AG04450 (cell line): Measurements from ENCODE around the gene SCYGR1. TPM values are rescaled to one million over a fixed set of nuclear protein-coding genes. Genes with fewer than 3 reads are reported as not detected.

ENCODE experiments used
- CTCF ChIA-PET: fragments of 300-600, 350-600 bp; formaldehyde crosslinking; extraction: SDS; loops from one replicate; lab custom pipeline; 2022; ENCODE audit warnings: antibody characterized with exemption, inconsistent platforms; lab: Charles Lee
- POLR2A ChIA-PET: fragments of 350-600 bp; formaldehyde crosslinking; extraction: SDS; loops from one replicate; lab custom pipeline; 2021; ENCODE audit warnings: antibody characterized with exemption, inconsistent platforms; lab: Yijun Ruan, JAX
- DNase-seq: peaks from one replicate; pipeline ENCODE4 v3.0.0-alpha.2; 2011; ENCODE audit warnings: low read depth, low spot score
- H3K27ac ChIP-seq: one replicate; pipeline ENCODE4 v1.5.1; 2012; ENCODE audit warnings: low read depth, low read length, control low read depth
- H3K27me3 ChIP-seq: one replicate; pipeline ENCODE4 v1.6.0; 2012; ENCODE audit warnings: low read length; ENCODE audit not compliant: control insufficient read depth, insufficient read depth
- H3K4me3 ChIP-seq: 2 replicates; pipeline ENCODE4 v1.5.1; 2011; ENCODE audit warnings: mild to moderate bottlenecking, low read depth, low read length, control low read depth
- H3K9me3 ChIP-seq: 2 replicates; pipeline ENCODE4 v1.5.1; 2012; ENCODE audit warnings: low read length; ENCODE audit not compliant: control insufficient read depth, insufficient read depth
- polyA plus RNA-seq: library from polyadenylated mRNA; depleted of rRNA; stranded (reverse); fragments of >200 nt; gene quantifications from 2 replicates; pipeline ENCODE4 v1.2.3, GENCODE V29; 2011
- TF ChIP-seq, protein P1 (sequence below): IDR thresholded peaks from 2 replicates; pipeline ENCODE4 v1.5.1; 2011; ENCODE audit warnings: low read depth, low read length, control low read depth, inconsistent platforms

SCYGR1 gene
- polyA plus RNA-seq, 1 experiment = not detected

DNA sequence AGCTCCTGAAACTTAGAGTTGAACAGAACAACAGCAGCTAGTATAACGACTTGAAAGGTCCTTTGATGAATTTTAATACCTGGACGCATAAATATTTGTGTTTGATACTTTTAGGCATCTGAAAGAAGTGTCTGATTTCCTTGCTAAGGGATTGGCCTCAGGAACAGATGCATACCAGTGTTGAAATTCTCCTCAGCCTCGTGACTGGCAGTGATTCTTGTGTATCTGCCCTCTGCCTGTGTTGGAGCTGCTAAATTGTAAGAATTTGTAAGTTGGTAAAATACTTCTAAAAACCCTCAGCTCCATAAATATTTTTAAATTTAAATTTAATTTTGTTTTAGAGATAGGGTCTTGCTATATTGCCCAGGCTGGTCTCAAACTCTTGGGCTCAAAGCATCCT lies 22.4 kb upstream of the SCYGR1 start:
- POLR2A ChIA-PET = no interaction called here
- CTCF ChIA-PET = interaction anchor here (1.2 to 1.6 kb wide), 3 partner anchors 61 to 481 kb away, joined by 3 to 4 read pairs (median 3); partner anchors contain the start of gene AGFG1
- Histone ChIP-seq H3K9me3 (no peaks in the 10 kb centered on the region), H3K27me3 (no peaks in the 10 kb centered on the region), H3K27ac (no peak overlapping the region), H3K4me3 (no peak overlapping the region)
- no peak for DNase-seq
- TF ChIP-seq, protein P1, sequence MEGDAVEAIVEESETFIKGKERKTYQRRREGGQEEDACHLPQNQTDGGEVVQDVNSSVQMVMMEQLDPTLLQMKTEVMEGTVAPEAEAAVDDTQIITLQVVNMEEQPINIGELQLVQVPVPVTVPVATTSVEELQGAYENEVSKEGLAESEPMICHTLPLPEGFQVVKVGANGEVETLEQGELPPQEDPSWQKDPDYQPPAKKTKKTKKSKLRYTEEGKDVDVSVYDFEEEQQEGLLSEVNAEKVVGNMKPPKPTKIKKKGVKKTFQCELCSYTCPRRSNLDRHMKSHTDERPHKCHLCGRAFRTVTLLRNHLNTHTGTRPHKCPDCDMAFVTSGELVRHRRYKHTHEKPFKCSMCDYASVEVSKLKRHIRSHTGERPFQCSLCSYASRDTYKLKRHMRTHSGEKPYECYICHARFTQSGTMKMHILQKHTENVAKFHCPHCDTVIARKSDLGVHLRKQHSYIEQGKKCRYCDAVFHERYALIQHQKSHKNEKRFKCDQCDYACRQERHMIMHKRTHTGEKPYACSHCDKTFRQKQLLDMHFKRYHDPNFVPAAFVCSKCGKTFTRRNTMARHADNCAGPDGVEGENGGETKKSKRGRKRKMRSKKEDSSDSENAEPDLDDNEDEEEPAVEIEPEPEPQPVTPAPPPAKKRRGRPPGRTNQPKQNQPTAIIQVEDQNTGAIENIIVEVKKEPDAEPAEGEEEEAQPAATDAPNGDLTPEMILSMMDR = no peak

DNA sequence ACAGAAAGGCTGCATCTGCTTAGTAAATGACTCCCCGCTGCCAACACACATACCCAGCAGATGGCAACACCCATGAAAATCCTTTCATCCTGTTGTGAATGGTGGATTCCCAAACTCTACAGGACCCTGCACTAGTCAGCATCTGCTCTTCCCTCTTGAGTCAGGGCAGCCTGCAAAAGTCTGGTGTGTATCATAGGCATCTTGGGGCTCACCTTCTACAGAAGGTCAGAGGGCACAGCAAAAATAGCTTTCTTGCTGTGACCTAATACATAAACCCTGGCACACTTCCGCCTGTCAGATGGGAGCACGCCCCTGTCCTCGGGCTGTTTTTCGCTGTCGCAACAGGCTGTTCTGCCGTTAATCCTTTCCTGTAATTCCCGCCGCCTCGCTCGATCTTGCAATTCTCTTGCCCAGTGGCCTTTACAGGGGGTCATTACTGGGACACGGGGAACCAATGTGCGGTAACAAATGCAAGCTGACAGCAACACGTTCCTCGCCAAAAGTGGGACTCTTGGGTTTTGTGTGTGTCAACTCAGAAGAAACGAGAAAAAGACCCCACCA lies 19.9 kb upstream of the SCYGR1 start:
- POLR2A ChIA-PET = no interaction called here
- CTCF ChIA-PET = interaction anchor here (1.2 to 2.9 kb wide), 4 partner anchors 41 to 358 kb away, joined by 3 to 63 read pairs (median 10); no protein-coding TSS in a partner anchor
- TF ChIP-seq, protein P1 = no peak
- no peak overlapping the region for H3K4me3 ChIP-seq
- no peak overlapping the region for H3K27ac ChIP-seq
- no peaks in the 10 kb centered on the region for H3K9me3 ChIP-seq
- no peak for DNase-seq
- H3K27me3 ChIP-seq = no peaks in the 10 kb centered on the region

DNA sequence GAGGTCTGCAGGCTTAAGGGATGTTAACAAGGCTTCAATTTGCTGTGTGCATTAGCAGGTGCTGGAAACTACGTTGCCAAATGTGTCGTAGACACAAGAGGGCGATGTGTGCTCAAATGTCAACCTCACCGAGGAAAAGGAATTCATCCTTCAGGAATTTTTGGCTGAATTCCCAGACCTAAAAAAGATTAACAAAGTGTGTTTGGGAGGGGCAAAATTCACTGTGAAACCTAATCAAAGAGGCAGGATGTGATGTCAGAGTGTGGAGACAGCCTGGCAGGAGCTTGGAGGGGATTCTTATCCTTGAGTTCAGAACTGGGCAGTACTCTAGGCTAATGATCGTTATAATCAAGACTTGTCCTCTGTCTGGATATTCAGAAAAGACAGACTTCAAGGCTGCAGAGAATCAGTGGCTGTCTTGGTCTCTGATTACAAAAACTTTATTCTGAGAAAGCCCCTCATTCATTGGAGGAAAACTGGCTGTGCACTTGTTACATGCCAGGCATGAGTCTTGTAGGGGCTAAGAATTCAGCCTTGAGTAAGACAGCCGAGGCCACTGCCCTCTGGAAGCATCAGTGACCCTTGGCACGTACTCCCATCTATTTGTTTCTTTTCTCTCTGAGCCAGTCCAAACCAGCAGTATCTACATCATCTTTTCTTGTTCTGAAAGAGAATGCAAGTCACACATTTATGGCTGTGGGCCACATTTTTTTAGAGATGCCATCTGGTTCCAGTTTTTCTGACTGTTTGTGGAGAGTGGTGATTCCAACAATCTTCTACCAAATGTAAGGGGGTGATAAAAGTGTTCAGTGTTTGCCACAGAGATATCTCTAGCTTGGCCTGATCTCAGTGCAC lies 18.7 kb upstream of the SCYGR1 start:
- CTCF ChIA-PET = interaction anchor here (0.5 to 2.9 kb wide), 31 partner anchors 9 to 1652 kb away, joined by 3 to 63 read pairs (median 4); partner anchors contain the start of genes SCYGR1 and TM4SF20

DNA sequence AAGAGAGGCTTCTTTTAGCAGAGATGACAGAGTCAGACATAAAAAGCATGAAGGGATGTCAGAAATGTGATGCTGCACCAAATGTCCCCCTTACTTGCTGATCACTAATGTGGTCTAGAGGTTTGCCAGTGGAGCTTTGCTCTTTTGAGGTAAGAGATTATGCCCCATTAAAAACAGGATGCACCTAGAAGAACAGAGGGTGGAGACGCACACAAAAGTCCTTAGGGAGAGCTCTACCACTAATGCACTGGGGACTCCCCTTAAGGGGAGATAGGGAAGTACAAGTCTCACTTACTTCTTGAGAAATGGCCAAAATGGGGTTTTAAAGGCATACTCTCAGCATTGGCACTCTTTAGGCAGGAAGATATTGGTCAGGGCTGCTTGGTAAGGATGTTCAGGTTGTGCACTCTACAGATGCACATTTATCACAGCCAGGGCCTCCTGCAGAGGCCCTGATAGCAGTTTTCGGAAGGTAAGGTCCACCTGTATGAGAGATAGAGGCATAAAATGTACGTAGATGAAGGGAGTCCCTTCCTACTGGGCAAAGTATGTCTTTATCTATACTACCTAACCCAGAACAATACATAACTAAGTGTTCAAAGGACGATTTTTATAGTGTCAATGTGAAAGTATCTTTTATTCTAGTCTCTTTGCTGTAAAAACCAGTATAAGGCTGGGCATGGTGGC lies 17.0 kb upstream of the SCYGR1 start:
- no peak overlapping the region for H3K27ac ChIP-seq
- DNase-seq = no peak
- no peaks in the 10 kb centered on the region for H3K27me3 ChIP-seq
- H3K4me3 ChIP-seq = no peak overlapping the region
- ChIA-PET CTCF (interaction anchor here (1.0 to 2.9 kb wide), 10 partner anchors 8 to 361 kb away, joined by 4 to 63 read pairs (median 14); partner anchors contain the start of genes SCYGR1 and TM4SF20), POLR2A (interaction anchor here (1.0 kb wide), 1 partner anchor 30 kb away, joined by 3 read pairs; no protein-coding TSS in a partner anchor)
- TF ChIP-seq, protein P1 = no peak
- no peaks in the 10 kb centered on the region for H3K9me3 ChIP-seq

More for the DNA sequence above, 18.7 kb upstream of the SCYGR1 start:
- no peaks in the 10 kb centered on the region for H3K9me3 ChIP-seq
- H3K4me3 ChIP-seq = no peak overlapping the region
- peak; percentile 95 for DNase-seq
- POLR2A ChIA-PET = interaction anchor here (0.7 to 1.5 kb wide), 4 partner anchors 13 to 360 kb away, joined by 3 to 5 read pairs (median 4); no protein-coding TSS in a partner anchor
- TF ChIP-seq, protein P1 = peak; percentile 77
- H3K27ac ChIP-seq = peak overlapping the region; percentile 96
- H3K27me3 ChIP-seq = no peaks in the 10 kb centered on the region
